ENCODE measurements around the gene NUDT15.

DNA sequence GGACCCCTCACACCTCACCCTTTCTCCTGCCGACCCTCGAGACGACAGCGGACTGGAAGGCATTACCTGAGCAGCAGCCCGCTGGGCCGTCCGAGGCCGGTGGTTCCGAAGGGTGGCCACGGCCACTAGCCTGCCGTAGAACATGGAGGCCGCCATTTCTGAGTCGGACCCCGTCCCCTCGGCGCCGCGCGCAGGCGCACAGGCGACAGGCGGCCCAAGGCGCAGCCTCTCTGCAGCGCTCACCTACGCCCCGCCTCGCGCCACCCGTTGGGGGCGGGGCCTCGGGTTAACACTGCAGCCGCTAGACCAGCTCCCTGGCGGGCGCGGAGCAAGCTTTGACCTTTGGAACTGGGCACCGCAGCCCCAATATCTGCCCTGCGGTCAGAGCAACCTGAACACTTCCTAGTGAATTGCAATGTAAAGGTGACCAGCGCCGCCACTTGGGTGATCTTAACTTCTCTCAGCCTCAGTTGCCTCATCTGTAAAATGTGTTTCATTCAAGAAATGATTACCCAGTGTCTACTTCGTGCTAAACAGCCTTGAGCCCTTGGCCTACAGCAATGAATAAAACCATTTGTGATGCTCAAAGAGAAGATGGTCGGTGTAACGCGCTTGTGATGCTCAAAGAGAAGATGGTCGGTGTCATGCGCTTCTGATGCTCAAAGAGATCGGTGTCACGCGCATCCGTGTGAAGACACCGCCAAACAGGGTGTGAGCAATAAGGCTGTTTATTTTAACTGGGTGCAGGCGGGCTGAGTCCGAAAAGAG is 36.2 kb upstream of the NUDT15 start, which contains the start of gene SUCLA2:
- TF ChIP-seq, protein P1, sequence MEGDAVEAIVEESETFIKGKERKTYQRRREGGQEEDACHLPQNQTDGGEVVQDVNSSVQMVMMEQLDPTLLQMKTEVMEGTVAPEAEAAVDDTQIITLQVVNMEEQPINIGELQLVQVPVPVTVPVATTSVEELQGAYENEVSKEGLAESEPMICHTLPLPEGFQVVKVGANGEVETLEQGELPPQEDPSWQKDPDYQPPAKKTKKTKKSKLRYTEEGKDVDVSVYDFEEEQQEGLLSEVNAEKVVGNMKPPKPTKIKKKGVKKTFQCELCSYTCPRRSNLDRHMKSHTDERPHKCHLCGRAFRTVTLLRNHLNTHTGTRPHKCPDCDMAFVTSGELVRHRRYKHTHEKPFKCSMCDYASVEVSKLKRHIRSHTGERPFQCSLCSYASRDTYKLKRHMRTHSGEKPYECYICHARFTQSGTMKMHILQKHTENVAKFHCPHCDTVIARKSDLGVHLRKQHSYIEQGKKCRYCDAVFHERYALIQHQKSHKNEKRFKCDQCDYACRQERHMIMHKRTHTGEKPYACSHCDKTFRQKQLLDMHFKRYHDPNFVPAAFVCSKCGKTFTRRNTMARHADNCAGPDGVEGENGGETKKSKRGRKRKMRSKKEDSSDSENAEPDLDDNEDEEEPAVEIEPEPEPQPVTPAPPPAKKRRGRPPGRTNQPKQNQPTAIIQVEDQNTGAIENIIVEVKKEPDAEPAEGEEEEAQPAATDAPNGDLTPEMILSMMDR (IDR thresholded peaks at IDR 0.05; ENCODE audit: borderline replicate concordance, extremely low read depth, low read length, poor library complexity, severe bottlenecking): peak; percentile 12
- TF ChIP-seq EZH2 (IDR thresholded peaks at IDR 0.05; ENCODE audit: borderline replicate concordance, low read depth, low read length, severe bottlenecking): no peak
